Ascending aorta (tissue), 2 donors: Measurements from ENCODE around the gene COL18A1. TPM values are rescaled to one million over a fixed set of nuclear protein-coding genes. Genes with fewer than 3 reads are reported as not detected.
A peak's percentile ranks its signal among the peaks of the same experiment; 100 is the strongest.

Experiments used
- DNase-seq, 2 donors: peaks; one replicate each; pipeline ENCODE4 v3.0.0-alpha.2; 2019; ENCODE audit warnings: low spot score in 2 of 2
- H3K27ac ChIP-seq, 2 donors: fragments of 200-600 bp; sonication (generic); one replicate each; pipeline ENCODE4 v1.5.1; 2016 to 2017; ENCODE audit warnings: mild to moderate bottlenecking in 1 of 2
- H3K27me3 ChIP-seq: fragments of 200-600 bp; sonication (generic); one replicate; pipeline ENCODE4 v1.5.1; 2017
- H3K36me3 ChIP-seq, 2 donors: fragments of 200-600 bp; sonication (generic); one replicate each; pipeline ENCODE4 v1.5.1; 2016
- H3K4me1 ChIP-seq, 2 donors: fragments of 200-600 bp; sonication (generic); one replicate each; pipeline ENCODE4 v1.5.1; 2016 to 2017; ENCODE audit warnings: mild to moderate bottlenecking in 1 of 2
- H3K4me3 ChIP-seq, 2 donors: fragments of 200-600 bp; sonication (generic); one replicate each; pipeline ENCODE4 v1.5.1; 2016 to 2017; ENCODE audit warnings: mild to moderate bottlenecking in 1 of 2
- H3K9me3 ChIP-seq, 2 donors: fragments of 200-600 bp; sonication (generic); one replicate each; pipeline ENCODE4 v1.5.1; 2016
- intact Hi-C: fragments of 100-400 bp; cut with DNase I; formaldehyde crosslinking; loops from one replicate; pipeline ENCODE4 v1.15.1; 2023
- total RNA-seq: library from RNA; depleted of rRNA; stranded (reverse); fragments of >200 nt; gene quantifications from one replicate; pipeline ENCODE4 v1.1.0, GENCODE V29; 2016
- TF ChIP-seq, protein P1 (sequence below), 3 experiments: fragments of 200-600 bp in 2 of 3; fragments of 450-650 bp in 1 of 3; sonication (generic) in 2 of 3; IDR thresholded peaks; one replicate each; pipeline ENCODE4 v1.5.1; 2016 to 2019; ENCODE audit warnings: antibody characterized with exemption in 3 of 3, mild to moderate bottlenecking in 1 of 3, moderate library complexity in 1 of 3

The COL18A1 gene
- total RNA-seq, 1 donor from 2014 or later = 699 TPM

DNA sequence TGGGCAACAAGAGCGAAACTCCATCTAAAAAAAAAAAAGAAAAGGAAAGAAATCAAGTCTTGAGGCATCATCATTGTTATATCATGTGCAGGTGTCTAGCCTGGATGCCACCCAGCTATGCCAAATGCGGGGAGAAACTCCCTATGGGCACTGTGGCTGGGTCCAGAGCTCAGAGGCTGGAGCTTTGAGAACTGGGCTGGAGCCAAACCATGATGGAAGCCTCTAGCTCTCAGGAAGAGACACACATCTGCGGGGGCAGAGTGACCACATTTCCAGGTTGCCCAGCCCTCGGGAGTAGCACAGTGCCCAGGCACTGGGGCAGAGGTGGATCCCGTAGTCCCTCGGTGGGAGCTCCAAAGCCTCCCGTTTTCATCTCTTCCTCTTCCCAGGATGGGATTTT, 58.9 kb downstream of the COL18A1 start:
- intact Hi-C loops = no loop called here
- H3K27ac ChIP-seq = no peak overlapping the region
- H3K4me3 ChIP-seq = no peak overlapping the region
- TF ChIP-seq, protein P1, sequence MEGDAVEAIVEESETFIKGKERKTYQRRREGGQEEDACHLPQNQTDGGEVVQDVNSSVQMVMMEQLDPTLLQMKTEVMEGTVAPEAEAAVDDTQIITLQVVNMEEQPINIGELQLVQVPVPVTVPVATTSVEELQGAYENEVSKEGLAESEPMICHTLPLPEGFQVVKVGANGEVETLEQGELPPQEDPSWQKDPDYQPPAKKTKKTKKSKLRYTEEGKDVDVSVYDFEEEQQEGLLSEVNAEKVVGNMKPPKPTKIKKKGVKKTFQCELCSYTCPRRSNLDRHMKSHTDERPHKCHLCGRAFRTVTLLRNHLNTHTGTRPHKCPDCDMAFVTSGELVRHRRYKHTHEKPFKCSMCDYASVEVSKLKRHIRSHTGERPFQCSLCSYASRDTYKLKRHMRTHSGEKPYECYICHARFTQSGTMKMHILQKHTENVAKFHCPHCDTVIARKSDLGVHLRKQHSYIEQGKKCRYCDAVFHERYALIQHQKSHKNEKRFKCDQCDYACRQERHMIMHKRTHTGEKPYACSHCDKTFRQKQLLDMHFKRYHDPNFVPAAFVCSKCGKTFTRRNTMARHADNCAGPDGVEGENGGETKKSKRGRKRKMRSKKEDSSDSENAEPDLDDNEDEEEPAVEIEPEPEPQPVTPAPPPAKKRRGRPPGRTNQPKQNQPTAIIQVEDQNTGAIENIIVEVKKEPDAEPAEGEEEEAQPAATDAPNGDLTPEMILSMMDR (IDR thresholded peaks at IDR 0.05) = no peak
- no peaks in the 10 kb centered on the region for H3K27me3 ChIP-seq
- peaks cover 0 to 12% of the 10 kb centered on the region in 2 donors for H3K9me3 ChIP-seq
- peaks cover 0 to 3% of the 10 kb centered on the region in 2 donors for H3K4me1 ChIP-seq
- peaks cover 7 to 9% of the 10 kb centered on the region in 2 donors for H3K36me3 ChIP-seq
- no peak for DNase-seq

DNA sequence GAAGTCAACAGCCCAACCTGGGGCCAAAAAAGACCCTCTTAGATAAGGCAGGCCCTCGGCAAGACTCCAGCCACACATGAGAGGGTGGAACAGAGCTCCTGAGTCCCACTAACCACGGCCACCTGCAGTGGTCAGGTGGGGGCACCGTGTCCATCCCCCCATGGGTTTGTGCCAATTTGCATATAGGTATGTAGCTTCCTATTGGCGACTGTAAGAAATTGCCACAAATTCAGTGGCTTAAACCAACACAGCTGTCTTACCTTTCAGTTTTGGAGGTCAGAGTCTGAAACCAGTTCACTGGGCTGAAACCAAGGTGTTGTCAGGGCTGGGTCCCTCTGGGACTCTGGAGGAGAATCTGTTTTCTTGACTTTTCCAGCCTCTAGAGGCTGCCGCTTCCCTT, 59.3 kb downstream of the COL18A1 start:
- H3K27ac ChIP-seq = no peak overlapping the region

DNA sequence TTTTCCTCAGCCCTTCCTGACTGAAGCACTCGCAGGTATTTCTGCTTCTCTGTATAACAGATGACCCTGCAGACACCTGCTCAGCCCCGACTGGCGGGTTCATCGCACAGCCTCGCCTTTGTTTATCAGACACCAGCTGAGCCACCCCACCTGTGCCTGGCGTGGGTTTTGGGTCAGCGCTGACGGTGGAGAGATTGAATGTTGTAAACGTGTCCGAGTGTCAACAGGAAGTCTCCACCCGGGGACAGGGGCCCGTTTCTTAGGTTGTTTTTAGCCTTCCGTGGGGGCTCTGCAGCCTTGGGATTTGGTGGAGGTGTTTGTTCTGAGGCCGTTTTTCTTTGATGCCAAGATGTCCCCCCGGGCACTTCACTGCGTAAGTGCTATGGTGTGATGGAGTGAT, 60.1 kb downstream of the COL18A1 start:
- Histone ChIP-seq H3K27me3 (no peaks in the 10 kb centered on the region), H3K9me3 (peaks cover 0 to 12% of the 10 kb centered on the region in 2 donors), H3K4me1 (peaks cover 0 to 9% of the 10 kb centered on the region in 2 donors), H3K4me3 (no peak overlapping the region), H3K27ac (no peak overlapping the region), H3K36me3 (peaks cover 12 to 15% of the 10 kb centered on the region in 2 donors)
- TF ChIP-seq, protein P1 (IDR thresholded peaks at IDR 0.05) = no peak
- intact Hi-C loops = no loop called here
- DNase-seq = no peak

More for the DNA sequence above, 59.3 kb downstream of the COL18A1 start:
- Histone ChIP-seq H3K36me3 (peaks cover 11 to 14% of the 10 kb centered on the region in 2 donors), H3K9me3 (peaks cover 0 to 12% of the 10 kb centered on the region in 2 donors), H3K4me1 (peaks cover 0 to 3% of the 10 kb centered on the region in 2 donors), H3K4me3 (no peak overlapping the region), H3K27me3 (no peaks in the 10 kb centered on the region)
- TF ChIP-seq, protein P1 (IDR thresholded peaks at IDR 0.05) = no peak
- intact Hi-C loops = no loop called here
- no peak for DNase-seq

DNA sequence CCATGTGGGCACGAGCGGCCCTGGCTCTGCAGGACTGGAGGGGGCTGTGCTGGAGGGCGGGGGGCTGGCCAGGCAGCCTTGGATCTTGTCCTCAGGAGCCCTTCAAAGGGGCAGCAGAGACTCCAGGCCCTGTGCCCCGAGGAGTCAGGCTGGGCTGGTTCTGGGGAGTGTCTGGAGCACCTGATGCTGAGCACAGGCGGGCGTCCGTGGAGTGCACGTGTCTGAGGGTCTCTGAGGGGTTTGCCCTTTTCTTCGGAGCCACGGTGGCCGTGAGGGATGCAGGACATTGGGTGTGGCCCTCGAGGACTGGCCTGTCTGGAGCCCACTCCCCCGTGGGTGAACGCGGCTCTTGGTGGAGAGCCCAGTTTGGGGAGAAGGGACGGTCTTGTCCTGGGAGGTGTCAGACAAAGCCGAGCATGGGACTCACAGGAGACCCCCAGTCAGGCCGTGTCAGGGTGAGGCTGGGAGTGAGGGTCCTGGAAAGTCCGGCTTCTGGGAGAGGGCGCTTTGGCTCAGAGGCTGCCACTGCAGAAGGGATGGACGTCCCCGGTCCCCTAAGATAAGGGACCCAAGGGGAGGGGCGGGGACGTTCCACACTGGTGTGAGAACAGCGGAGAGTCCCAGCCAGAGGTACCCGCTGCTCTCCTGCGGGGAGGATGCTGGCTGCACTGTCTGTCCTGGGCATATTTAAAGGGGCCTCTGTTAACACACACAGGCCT, 60.8 kb downstream of the COL18A1 start:
- intact Hi-C loops = no loop called here
- Histone ChIP-seq H3K36me3 (peaks cover 12 to 14% of the 10 kb centered on the region in 2 donors), H3K27ac (no peak overlapping the region), H3K4me3 (no peak overlapping the region), H3K27me3 (no peaks in the 10 kb centered on the region), H3K9me3 (peaks cover 0 to 12% of the 10 kb centered on the region in 2 donors), H3K4me1 (peaks cover 3 to 11% of the 10 kb centered on the region in 2 donors)
- TF ChIP-seq, protein P1 (IDR thresholded peaks at IDR 0.05) = no peak
- no peak for DNase-seq

DNA sequence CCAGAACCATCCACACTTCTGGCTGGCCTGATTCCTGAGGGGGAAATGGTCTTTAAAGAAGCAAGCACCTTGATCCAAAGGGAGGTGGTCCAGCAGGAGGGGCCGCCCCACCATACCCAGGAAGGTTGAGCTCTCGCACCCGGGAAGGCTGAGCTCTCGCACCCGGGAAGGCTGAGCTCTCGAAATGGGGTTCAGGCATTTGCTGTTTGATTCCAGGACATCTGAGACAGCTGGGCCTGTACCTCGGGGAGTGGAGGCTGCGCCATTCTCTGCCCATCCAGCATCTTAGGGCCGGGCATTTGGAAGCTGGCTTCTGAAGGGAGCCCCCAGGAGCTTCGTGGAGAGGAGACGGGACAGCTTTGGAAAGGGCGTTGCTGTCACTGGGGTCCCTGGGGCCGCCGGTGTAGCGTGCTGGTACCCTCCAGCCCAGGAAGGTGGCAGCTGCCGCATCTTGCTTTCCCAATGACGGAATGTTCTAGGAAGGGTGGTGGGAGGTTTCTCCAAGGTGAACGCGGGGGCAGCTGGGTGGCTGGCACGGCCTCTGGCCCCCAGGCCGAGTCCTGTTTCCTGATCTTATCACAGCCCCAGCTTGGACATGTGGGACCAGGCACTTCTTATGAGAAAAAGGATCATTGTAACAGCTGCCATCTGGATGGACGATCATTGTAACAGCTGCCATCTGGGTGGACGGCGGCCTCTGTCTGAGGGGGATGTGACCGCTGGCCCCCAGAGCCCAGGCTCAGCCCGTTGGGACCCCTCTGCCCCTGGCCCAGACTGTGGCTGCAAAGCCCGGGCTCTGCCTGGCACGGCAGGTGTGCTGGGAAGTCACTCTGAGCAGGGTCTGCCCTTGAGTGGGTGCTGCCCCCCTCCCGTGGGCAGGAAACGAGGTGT, 61.6 kb downstream of the COL18A1 start:
- Histone ChIP-seq H3K27ac (peak overlapping the region in 1 of 2 donors; percentile 4), H3K36me3 (peaks cover 12% of the 10 kb centered on the region in 2 donors), H3K27me3 (no peaks in the 10 kb centered on the region), H3K4me1 (peaks cover 8 to 17% of the 10 kb centered on the region in 2 donors), H3K9me3 (peaks cover 0 to 8% of the 10 kb centered on the region in 2 donors), H3K4me3 (no peak overlapping the region)
- DNase-seq = no peak
- intact Hi-C loops = no loop called here
- TF ChIP-seq, protein P1 (IDR thresholded peaks at IDR 0.05) = no peak
